NT2/D1 (cell line): ENCODE results near the gene TMEM156.

ENCODE experiments used
- YY1 ChIP-seq: IDR thresholded peaks from 2 replicates; pipeline ENCODE4 v1.6.1; 2011; ENCODE audit not compliant: insufficient read length, insufficient read depth
- ZNF274 ChIP-seq: IDR thresholded peaks from 2 replicates; pipeline ENCODE4 v1.6.1; 2011; ENCODE audit warnings: mild to moderate bottlenecking, low read depth, low read length

GRCh38 chr4:38954727-38955126, 77.5 kb downstream of the TMEM156 start:
- TF ChIP-seq YY1: no peak
- TF ChIP-seq ZNF274: no peak
